NOMO-1 (cell line): ENCODE results near the gene RPL13A.

Source experiments
- DNase-seq, 2 experiments: peaks; one replicate each; lab custom pipeline; 2025; ENCODE audit not compliant: unreplicated experiment in 2 of 2; lab: John Stamatoyannopoulos, UW

Gene RPL13A

GRCh38 chr19:49479975-49480628, 7.3 kb upstream of the RPL13A start:
- no peak for DNase-seq

- no peak for DNase-seq
Measured at GRCh38 chr19:49481020-49481683, 6.3 kb upstream of the RPL13A start.

- DNase-seq, result no peak
Measured at GRCh38 chr19:49486232-49486631, 1.2 kb upstream of the RPL13A start.

- DNase-seq, result no peak
Measured at GRCh38 chr19:49486710-49487276, 615 bp upstream of the RPL13A start.

- DNase-seq, result no peak
Measured at GRCh38 chr19:49488046-49488862, 846 bp downstream of the RPL13A start.

GRCh38 chr19:49488863-49489537, 1.6 kb downstream of the RPL13A start:
- DNase-seq, result no peak

GRCh38 chr19:49489601-49490167, 2.3 kb downstream of the RPL13A start:
- no peak for DNase-seq

GRCh38 chr19:49490287-49491029, 3.0 kb downstream of the RPL13A start:
- DNase-seq, result no peak

GRCh38 chr19:49491030-49491803, 3.8 kb downstream of the RPL13A start:
- DNase-seq, result no peak

- no peak for DNase-seq
Measured at GRCh38 chr19:49491804-49492572, 4.6 kb downstream of the RPL13A start.

GRCh38 chr19:49492573-49493405, 5.4 kb downstream of the RPL13A start:
- no peak for DNase-seq

GRCh38 chr19:49496574-49497008, 9.2 kb downstream of the RPL13A start:
- no peak for DNase-seq

GRCh38 chr19:49497047-49497788, 9.8 kb downstream of the RPL13A start:
- peak; percentile 80 to 94 for DNase-seq

- DNase-seq, result no peak
Measured at GRCh38 chr19:49497789-49498103, 10.3 kb downstream of the RPL13A start.

- DNase-seq, result no peak
Measured at GRCh38 chr19:49498475-49498874, 11.1 kb downstream of the RPL13A start.

- no peak for DNase-seq
Measured at GRCh38 chr19:49499030-49499670, 11.7 kb downstream of the RPL13A start.
